SW 1271 (cell line): ENCODE data around the gene ZNF236.
A peak's percentile ranks its signal among the peaks of the same experiment; 100 is the strongest.
"Not testable (repeated sequence)": the region's sequence is repeated elsewhere in the genome, so short reads cannot be mapped to it uniquely, and the experiment has no call there.

Source experiments
- DNase-seq, 2 experiments: peaks; one replicate each; lab custom pipeline; 2025; lab: John Stamatoyannopoulos, UW

The ZNF236 gene

GRCh38 chr18:76822506-76823160, at the start of gene ZNF236:
TSS of gene ZNF236 (plus strand) at chr18:76822557. CDS start at chr18:76822608, 51 bp downstream.
- DNase-seq: peak in 1 of 2 experiments; percentile 42

GRCh38 chr18:76772665-76773064, 49.7 kb upstream of the ZNF236 start:
- no peak for DNase-seq

GRCh38 chr18:76777036-76777435, 45.3 kb upstream of the ZNF236 start:
- DNase-seq: not testable (repeated sequence)

GRCh38 chr18:76783786-76784484, 38.4 kb upstream of the ZNF236 start:
- no peak for DNase-seq

- no peak for DNase-seq
Observed at GRCh38 chr18:76785872-76786271, 36.5 kb upstream of the ZNF236 start.

- DNase-seq: no peak
Observed at GRCh38 chr18:76788571-76789317, 33.6 kb upstream of the ZNF236 start.

- no peak for DNase-seq
Observed at GRCh38 chr18:76791106-76791505, 31.3 kb upstream of the ZNF236 start.

- DNase-seq: no peak
Observed at GRCh38 chr18:76791642-76792041, 30.7 kb upstream of the ZNF236 start.

GRCh38 chr18:76794326-76794725, 28.0 kb upstream of the ZNF236 start:
- DNase-seq: no peak

GRCh38 chr18:76801567-76802505, 20.5 kb upstream of the ZNF236 start:
- peak in 1 of 2 experiments; percentile 32 for DNase-seq

- no peak for DNase-seq
Observed at GRCh38 chr18:76803413-76803812, 18.9 kb upstream of the ZNF236 start.

- DNase-seq: peak in 1 of 2 experiments; percentile 63
Observed at GRCh38 chr18:76803814-76804213, 18.5 kb upstream of the ZNF236 start.

- no peak for DNase-seq
Observed at GRCh38 chr18:76805221-76805620, 17.1 kb upstream of the ZNF236 start.

- no peak for DNase-seq
Observed at GRCh38 chr18:76806301-76806700, 16.1 kb upstream of the ZNF236 start.

GRCh38 chr18:76808561-76808960, 13.8 kb upstream of the ZNF236 start:
- no peak for DNase-seq

GRCh38 chr18:76811530-76811929, 10.8 kb upstream of the ZNF236 start:
- DNase-seq: not testable (repeated sequence)

GRCh38 chr18:76814256-76814655, 8.1 kb upstream of the ZNF236 start:
- DNase-seq: no peak

- DNase-seq: no peak
Observed at GRCh38 chr18:76816127-76816526, 6.2 kb upstream of the ZNF236 start.

- no peak for DNase-seq
Observed at GRCh38 chr18:76817888-76818611, 4.3 kb upstream of the ZNF236 start.

- DNase-seq: no peak
Observed at GRCh38 chr18:76819411-76820136, 2.8 kb upstream of the ZNF236 start.
